Endothelial cell of umbilical vein (primary cell): ENCODE data around the gene R3HCC1L.
"Not testable (repeated sequence)": the region's sequence is repeated elsewhere in the genome, so short reads cannot be mapped to it uniquely, and the experiment has no call there.

Experiments
- EZH2 ChIP-seq: IDR thresholded peaks from 2 replicates; pipeline ENCODE4 v1.6.1; 2012; ENCODE audit warnings: borderline replicate concordance, low read depth, mild to moderate bottlenecking, moderate library complexity, low read length, inconsistent platforms; ENCODE audit not compliant: severe bottlenecking
- JUN ChIP-seq: IDR thresholded peaks from 2 replicates; pipeline ENCODE4 v1.6.1; 2011; ENCODE audit warnings: borderline replicate concordance, low read depth; ENCODE audit not compliant: insufficient read length, insufficient read depth
- MYC ChIP-seq: IDR thresholded peaks from one replicate; pipeline ENCODE4 v1.6.1; 2011; ENCODE audit warnings: mild to moderate bottlenecking, low read depth, low read length
- POLR2A ChIP-seq: IDR thresholded peaks from 2 replicates; pipeline ENCODE4 v1.6.1; 2012; ENCODE audit warnings: low read depth, mild to moderate bottlenecking, control low read depth, low read length
- TF ChIP-seq, protein P1 (sequence below), 2 donors: IDR thresholded peaks; 1 replicate in 1 of 2; 2 replicates in 1 of 2; pipeline ENCODE4 v1.5.1; 2011; ENCODE audit warnings: low read length in 2 of 2, mild to moderate bottlenecking in 2 of 2, moderate library complexity in 2 of 2, control low read depth in 1 of 2, inconsistent platforms in 1 of 2, low read depth in 1 of 2; ENCODE audit not compliant: insufficient read depth in 1 of 2; ENCODE audit errors: extremely low read depth in 1 of 2
- TF ChIP-seq, protein P2 (sequence below): IDR thresholded peaks from 2 replicates; pipeline ENCODE4 v1.6.1; 2011; ENCODE audit not compliant: insufficient read depth, insufficient read length

DNA sequence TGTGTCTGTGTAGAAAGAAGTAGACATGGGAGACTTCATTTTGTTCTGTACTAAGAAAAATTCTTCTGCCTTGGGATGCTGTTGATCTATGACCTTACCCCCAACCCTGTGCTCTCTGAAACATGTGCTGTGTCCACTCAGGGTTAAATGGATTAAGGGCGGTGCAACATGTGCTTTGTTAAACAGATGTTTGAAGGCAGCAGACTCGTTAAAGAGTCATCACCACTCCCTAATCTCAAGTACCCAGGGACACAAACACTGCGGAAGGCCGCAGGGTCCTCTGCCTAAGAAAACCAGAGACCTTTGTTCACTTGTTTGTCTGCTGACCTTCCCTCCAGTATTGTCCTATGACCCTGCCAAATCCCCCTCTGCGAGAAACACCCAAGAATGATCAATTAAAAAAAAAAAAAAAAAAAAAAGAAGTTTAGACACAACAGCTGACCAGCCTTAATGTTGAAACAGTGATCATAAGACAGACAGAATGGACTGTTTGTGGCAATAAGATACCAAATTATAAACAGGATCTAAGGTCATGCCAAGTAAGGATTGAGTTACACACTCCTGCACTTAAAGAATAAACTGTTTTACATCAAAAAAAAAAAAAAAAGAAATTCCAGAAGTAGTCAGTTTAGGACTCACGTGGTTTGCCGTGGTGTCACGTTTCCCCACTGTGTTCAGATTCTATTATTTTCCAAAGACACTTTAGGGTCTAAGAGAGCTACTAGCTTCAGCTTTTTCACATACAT, 18.9 kb downstream of the R3HCC1L start:
- TF ChIP-seq POLR2A, EZH2, JUN, MYC: not testable (repeated sequence)
- TF ChIP-seq, protein P1, sequence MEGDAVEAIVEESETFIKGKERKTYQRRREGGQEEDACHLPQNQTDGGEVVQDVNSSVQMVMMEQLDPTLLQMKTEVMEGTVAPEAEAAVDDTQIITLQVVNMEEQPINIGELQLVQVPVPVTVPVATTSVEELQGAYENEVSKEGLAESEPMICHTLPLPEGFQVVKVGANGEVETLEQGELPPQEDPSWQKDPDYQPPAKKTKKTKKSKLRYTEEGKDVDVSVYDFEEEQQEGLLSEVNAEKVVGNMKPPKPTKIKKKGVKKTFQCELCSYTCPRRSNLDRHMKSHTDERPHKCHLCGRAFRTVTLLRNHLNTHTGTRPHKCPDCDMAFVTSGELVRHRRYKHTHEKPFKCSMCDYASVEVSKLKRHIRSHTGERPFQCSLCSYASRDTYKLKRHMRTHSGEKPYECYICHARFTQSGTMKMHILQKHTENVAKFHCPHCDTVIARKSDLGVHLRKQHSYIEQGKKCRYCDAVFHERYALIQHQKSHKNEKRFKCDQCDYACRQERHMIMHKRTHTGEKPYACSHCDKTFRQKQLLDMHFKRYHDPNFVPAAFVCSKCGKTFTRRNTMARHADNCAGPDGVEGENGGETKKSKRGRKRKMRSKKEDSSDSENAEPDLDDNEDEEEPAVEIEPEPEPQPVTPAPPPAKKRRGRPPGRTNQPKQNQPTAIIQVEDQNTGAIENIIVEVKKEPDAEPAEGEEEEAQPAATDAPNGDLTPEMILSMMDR (IDR thresholded peaks at IDR 0.05; ENCODE audit: extremely low read depth in 1 of 2, insufficient read depth in 1 of 2, low read depth in 1 of 2, low read length in 2 of 2) = not testable (repeated sequence)
- TF ChIP-seq, protein P2, sequence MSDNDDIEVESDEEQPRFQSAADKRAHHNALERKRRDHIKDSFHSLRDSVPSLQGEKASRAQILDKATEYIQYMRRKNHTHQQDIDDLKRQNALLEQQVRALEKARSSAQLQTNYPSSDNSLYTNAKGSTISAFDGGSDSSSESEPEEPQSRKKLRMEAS = not testable (repeated sequence)
